ENCODE data around the gene ARHGEF4.
A peak's percentile ranks its signal among the peaks of the same experiment; 100 is the strongest.
"Not testable (repeated sequence)": the region's sequence is repeated elsewhere in the genome, so short reads cannot be mapped to it uniquely, and the experiment has no call there.

The ARHGEF4 gene

DNA sequence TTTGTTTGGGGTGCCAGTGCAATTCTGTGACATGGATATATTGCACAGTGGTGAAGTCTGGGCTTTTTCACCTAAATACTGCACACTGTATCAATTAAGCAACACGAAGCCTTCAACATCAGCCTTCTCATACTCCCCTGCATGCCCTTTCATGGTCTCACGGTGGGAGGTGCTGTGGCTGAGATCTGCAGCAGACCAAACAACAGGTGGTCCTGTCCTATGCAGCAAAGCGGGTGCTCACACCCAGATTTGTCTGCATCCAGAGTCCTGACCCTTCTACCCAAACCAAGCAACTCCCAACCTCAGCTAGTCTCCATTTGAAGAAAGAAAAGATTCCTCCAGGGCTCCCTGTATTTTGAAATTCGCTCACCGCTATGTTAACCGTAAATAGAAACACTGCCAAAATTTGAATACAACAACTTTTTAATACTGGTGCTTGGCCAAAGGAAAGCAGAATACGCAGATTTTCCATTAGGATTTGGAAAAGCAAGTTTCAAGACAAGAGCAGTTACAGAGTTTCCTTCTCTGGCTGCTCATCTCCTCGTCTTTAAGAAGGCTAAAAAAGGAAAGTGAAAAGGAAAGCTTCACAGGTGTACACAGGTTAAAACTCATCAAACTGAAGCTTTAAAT lies 221.6 kb downstream of the ARHGEF4 start:
- DNase-seq: no peak

DNA sequence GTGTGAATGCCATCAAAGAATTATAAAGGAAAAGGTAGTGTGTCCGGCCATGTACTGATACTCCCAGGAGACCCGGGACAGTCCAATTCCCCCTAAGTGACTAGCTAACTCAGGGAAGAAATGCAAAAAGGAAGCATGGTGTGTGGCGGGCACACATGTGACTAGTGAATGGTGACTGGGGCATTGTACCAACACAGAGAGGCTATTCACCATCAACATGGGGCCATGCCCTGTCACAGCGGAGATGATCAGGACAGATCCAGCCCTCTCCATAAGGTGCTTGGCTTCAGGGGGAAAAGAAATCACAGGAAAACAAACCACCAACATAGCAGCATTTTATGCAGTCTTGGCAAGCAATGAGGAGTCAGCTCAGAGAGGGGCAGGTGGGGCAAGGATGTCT lies 222.2 kb downstream of the ARHGEF4 start:
- no peak for DNase-seq

DNA sequence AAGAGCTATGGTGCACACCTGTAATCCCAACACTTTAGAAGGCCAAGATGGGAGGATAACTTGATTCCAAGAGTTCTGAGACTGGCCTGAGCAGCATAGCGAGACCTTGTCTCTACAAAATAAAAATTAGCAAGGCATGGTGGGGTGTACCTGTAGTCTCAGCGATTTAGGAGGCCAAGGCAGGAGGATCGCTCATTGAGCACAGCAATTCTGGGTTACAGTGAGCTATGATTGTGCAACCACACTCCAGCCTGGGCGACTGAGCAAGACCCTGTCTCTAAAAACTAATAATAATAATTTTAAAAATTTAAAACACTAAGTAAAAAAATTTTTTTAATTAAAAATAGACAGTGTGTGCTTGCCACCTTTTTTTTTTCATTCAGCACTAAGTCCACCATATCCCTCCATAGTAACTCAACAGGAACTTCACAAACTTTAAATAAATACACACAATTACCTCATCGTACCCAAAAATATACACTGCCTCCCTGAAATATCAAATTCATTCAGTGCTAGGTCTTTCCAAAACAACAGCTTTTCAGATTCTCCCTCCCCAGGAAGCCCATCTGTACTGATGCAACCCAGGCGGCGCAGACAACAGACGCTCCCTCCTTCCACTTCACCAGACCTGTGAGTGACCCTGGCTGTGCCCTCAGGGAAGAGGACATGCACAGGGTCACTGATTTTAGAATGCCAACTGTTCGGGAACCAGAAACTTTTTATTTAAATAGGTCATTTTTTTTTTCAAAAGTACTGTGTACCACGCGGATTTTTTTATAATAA lies 227.0 kb downstream of the ARHGEF4 start:
- DNase-seq: no peak

DNA sequence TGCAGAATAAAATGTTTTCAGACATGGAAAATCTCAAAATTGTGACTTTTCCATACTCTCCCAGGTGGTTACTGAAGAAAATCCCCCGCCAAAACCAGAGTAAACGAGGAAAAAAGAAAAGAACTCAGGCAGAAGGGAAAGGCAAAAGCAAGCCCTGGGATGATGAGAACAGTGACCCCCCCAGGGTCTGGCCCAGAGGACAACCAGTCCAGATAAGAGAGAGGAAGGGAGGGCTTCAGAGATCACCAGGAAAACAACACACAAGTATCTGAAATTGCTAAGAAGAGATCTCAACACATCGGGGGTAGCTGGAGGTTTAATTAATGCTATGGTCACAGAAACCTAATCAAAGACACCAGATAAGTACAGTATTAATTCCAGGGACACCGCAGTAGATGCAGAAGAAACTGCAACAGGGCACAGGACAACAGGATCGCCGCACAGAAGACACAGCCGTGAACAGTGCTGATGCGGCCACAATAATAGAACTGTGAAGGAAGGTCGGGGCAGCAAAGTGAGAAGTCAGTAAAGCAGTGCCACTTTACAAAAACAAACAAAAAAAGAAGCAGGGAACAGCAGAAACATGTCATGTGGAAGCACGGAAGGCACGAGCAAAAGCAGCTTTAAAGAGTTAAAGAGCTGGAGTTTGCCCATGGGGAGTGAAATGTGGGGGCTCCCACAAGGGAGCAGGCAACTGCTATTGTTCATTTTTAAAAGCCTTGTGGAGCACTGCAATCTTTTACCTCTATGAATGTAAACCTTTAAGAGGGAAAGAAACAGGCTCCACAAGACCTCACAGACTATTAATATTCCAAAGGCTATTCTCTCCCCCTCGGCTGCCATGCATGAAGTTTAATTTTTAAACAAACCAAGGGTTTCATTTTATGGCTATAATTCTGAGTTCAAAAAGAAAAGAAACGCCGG lies 228.1 kb downstream of the ARHGEF4 start:
- no peak for DNase-seq

DNA sequence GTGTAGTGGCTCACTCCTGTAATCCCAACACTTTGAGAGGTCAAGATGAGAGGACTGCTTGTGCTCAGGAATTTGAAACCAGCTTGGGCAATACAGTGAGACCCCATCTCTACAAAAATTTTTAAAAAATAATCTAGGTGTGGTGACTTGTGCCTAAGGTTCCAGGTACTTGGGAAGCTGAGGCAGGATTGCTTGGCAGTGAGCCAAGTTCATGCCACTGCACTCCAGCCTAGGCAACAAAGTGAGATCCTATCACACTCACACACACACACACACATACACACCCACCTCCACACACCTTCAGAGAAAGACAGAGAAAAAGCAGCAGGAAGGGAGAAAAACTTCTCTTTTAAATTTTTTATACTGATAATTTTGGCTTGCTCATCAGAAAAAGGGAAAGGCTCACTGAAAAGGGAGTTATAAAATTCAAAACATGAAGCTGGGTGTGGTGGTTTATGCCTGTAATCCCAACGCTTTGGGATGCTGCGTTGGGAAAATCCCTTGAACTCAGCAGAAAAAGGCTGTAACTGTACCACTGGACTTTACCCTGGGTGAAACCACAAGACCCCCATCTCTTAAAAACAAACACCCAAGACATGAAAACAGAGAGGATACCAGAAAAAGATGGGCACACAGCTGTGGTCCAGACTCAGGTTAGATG lies 230.9 kb downstream of the ARHGEF4 start:
- no peak for DNase-seq

DNA sequence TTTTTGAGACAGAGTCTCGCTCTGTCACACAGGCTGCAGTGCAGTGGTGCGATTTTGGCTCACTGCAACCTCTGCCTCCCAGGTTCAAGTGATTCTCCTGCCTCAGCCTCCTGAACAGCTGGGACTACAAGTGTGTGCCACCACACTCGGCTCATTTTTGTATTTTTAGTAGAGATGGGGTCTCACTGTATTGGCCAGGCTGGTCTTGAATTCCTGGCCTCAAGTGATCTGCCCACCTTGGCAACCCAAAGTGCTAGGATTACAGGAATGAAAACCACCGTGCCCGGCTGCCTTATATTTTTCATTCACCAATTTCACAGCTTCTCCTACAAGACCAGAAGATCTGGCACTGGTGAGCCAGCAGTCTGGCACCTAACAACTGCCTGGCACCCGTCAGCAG lies 231.5 kb downstream of the ARHGEF4 start:
- DNase-seq: not testable (repeated sequence)

DNA sequence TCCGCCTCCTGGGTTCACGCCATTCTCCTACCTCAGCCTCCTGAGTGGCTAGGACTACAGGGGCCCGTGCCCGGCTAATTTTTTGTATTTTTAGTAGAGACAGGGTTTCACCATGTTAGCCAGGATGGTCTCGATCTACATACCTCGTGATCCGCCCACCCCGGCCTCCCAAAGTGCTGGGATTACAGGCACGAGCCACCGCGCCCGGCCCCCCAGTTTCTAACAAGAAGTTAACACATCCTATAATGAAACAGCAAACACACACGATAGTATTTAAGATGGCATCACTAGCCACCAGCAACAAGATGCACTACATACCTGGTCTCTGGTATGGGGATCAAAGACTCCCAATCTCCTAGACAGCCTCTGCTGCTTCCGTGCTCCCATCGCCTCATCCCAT lies 238.9 kb downstream of the ARHGEF4 start:
- DNase-seq: not testable (repeated sequence)

DNA sequence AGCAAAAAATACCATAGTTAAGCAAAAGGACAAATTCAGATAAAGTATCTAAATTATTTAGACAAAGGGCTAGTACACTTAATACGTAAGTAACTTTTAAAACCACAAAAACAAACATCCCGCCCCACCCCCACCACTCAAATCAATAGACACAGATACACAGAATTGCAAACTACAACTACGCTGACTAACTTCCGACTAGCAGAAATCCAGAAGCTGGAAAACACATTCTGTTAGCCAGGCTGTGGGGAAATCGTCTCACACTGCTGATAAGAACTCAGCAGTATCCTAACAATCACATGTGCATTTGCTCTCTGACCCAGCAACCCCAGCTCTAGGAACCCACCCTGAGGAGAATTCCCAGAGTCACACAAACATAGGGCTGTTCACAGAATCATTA lies 240.0 kb downstream of the ARHGEF4 start:
- no peak for DNase-seq

DNA sequence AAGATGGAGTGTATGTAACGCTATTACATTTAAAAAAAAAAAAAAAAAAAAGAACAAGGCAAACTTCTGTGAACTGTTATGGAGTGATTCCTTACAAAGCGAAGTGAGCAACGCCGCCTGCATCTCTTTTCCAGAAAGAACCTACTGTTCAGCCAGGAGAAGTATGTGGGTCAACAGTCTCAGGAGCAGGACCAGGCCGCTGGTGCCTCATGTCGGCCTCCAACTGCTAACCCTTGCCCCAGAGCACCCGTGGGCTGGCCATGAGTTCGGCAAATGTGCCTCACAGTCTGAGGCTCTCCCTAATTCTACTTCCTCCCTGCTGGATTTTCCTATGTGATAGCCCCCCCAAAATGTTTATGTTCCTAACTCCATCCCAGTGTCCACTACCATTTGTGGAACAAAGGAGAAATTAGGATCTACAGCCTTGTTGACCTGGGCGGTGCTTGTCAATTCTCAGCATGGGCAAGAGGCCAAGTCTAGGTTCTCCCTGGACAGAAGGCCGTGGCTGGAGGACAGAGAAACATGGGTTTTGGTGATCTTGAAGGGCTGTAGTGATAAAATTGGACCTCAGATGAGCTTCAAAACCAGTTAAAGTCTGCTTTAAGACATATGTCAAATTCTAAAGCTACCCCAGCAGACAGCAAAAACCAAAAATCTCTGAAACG lies 240.6 kb downstream of the ARHGEF4 start:
- DNase-seq: no peak

DNA sequence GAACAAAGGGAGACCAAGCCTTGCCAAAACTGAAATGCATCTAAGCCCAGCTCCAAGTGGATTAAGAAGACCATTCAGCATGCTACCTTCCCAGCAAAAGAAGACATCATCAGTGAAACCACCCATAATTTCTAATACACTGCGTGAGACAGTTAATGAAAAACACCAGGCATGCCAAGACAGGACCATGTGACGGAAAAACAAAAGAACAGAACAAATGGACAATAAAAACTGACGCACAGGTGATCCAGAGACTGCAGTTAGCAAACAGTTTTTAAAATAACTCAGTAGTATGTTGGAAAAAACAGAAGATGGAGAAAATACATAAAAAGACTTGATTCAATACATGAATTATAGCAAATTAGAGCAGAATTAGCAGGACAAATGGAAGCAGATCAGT lies 241.3 kb downstream of the ARHGEF4 start:
- DNase-seq: no peak

DNA sequence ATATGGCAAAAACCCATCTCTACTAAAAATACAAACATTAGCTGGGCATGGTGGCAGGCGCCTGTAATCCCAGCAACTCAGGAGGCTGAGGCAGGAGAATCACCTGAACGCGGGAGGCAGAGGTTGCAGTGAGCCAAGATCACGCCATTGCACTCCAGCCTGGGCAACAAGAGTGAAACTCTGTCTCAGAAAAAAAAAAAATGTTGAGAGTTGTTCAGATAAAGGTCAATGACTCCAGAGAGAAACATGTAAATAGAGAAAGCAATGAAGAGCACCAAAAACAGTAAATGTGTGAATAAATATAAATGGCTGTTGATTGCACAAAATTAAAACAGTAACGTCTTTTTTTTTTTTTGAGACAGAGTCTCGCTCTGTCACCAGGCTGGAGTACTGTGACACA lies 243.2 kb downstream of the ARHGEF4 start:
- DNase-seq: not testable (repeated sequence)

DNA sequence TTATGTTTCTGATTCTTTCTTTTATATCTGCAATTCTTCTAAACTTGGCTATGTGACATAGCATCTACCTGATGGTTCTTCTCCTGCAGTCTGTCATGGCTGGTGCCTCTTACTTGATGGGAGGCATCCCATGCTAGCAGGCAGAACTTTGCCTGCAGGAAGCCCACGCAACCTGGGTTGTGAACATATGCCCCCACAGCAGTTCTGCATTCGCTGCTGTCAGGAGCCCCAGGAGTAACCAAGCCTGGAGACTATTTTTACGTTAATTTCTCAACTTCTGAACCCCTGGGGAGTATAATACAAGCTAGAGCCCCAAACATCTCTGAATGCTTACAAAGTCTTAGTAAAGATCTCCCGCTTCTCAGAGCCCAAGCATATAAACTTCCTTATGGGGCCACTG lies 244.5 kb downstream of the ARHGEF4 start:
- DNase-seq: no peak

DNA sequence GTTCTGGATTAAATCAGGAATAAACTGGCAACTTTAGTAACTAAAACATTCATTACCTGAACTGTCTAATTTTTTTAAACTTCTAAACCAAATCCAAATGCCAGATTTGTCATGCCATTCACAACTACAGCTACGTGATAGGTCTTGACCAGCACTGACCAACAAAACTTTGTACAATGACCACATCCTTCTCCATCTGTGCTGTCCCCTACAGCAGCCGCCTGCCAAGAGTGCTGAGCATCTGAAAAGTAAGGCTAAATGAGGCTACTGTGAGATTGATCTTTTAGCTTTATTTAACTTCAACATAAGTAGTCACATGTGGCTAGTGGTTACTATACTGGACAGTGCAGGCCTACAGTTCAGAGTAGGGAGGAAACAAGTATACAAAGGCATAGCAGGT lies 248.9 kb downstream of the ARHGEF4 start:
- no peak for DNase-seq

DNA sequence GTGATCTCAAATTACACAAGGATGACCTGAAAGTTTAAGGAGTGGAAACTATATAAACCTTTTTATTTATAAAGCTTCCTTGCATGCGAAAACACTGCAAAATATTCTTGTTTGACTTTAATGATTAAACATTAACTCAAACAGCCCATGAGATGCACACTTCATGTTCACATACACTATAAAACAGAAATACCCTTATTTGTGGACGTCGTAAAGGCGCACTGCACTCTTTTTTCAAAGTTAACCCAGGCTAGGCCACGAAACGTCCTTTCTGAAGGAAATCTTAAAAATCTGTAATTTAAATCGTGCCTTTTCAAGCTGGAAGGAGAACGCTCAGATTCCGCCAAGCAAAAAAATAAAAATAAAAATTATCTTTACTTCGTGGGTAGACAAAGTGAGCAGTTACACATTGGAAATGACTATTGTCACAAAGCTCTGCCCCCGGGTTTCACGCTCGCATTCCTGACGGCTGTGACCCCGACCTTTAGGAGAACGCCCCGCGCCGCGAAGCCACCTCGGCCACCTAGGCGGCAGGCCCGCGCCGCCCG lies 255.8 kb downstream of the ARHGEF4 start:
- DNase-seq: peak in 2 of 6 experiments; percentile 24

DNA sequence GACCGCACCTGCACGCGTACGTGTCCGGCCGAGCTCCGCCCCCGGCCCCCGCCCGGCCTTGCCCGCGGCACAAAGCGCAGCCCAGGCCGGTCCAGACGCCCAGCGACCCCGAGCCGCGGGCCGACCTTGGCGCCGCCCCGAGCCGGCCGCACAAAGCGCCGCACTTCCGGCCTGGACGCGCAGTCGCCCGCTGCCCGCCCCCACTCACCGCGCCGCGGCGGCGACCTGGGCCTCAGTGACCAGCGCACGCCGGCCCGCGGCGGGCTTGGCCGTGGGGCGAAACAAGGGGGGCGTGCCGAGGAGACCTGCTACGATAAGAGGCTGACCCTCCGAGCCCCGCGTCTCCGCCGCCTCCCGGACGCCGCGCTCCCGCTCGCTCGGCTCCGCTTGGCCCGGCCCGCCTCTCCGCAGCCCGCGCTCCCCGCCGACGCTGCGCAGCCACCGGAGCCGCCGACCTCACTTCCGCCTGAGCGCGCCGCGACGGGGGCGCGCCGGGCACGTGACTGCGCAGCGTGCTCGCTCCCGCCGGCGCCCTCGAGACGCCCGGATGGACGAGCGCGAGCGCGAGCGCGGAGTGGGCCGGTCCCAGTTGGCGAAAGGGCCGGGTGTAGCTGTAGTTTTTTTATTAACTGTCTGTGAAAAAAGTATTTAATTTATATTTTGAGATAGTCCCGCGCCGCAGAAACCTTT lies 256.4 kb downstream of the ARHGEF4 start, which contains the start of gene FAM168B:
Gene FAM168B, minus strand, starts transcription at position 455 of the 690 bp plus-strand sequence. CDS start 10,814 bp downstream, outside the sequence.
- peak; percentile 76 to 92 (median 86) for DNase-seq

DNA sequence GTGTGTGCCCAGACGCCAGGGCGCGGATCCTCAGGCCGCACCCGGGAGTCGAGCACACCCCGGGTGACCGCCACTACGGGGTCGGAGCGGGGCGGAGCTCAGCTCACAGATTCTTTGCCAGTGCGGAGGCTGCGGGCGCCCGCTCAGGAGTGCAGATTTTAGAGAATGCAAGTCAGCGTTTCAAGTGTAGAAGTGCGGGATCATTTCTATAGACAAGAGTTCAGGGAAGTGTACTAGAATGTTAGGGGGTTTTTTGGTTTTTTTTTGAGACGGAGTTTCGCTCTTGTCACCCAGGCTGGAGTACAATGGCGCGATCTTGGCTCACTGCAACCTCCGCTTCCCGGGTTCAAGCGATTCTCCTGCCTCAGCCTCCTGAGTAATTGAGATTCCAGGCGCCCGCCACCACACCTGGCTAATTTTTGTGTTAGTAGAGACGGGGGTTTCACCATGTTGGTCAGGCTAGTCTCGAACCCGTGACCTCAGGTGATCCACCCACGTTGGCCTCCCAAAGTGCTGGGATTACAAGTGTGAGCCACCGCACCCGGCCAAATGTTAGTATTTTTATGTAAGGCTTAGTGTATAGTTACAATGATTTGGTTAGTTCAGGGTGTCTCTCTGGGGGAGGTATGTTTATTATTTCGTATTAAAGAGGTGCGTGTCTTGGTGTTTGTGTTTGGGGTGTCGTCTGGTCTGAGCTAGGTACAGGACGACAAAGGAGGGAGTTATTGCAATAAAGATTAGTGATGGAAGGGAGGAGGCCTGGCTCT lies 257.2 kb downstream of the ARHGEF4 start:
- DNase-seq: peak in 2 of 6 experiments; percentile 63 to 77

DNA sequence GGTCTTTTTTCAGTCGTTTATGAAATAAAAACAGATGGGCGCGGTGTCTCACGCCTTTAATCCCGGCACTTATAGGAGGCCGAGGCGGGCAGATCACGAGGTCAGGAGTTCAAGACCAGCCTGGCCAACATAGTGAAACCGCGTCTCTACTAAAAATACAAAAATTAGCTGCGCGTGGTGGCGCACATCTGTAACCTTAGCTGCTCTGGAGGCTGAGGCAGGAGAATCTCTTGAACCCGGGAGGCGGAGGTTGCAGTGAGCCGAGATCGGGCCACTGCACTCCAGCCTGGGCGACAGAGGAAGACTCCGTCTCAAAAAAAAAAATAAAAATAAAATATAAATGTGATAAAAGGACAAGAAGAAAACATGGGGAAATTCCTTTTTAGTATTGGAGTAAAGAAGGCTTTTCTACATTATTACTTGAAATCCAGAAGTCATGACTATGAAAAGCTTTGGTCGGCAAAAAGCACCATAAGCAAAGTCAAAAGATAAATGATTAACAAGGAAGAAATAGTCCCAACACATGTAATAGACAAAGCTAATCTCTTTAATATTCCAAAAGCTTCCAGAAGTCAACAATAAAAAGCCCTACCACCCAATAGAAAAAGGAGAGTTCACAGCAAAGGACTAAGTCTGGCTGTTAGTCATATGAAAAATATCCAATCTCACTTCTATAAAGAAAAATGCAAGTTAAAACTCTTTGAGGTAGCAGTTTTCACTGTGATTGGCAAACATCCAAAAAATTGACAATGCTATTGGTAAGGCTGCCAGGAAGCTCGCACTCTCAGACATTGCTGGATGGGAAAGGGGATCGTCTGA lies 258.0 kb downstream of the ARHGEF4 start:
- no peak for DNase-seq

Data from stimulated activated naive CD4-positive, alpha-beta T cell (primary cell).